HG03354 (cell line): ENCODE results near the gene NCKIPSD.

ENCODE experiments used
- ATAC-seq: cut with Tn5 transposase; IDR thresholded peaks from one replicate; pipeline ENCODE4 v1.9.1; 2021; ENCODE audit warnings: mild to moderate bottlenecking; ENCODE audit not compliant: unreplicated experiment, poor library complexity, severe bottlenecking

NCKIPSD gene

GRCh38 chr3:48630407-48630806 lies 55.3 kb downstream of the NCKIPSD start:
- no peak for ATAC-seq

- ATAC-seq, result no peak
Observed at GRCh38 chr3:48629894-48630293, 55.8 kb downstream of the NCKIPSD start.

DNA sequence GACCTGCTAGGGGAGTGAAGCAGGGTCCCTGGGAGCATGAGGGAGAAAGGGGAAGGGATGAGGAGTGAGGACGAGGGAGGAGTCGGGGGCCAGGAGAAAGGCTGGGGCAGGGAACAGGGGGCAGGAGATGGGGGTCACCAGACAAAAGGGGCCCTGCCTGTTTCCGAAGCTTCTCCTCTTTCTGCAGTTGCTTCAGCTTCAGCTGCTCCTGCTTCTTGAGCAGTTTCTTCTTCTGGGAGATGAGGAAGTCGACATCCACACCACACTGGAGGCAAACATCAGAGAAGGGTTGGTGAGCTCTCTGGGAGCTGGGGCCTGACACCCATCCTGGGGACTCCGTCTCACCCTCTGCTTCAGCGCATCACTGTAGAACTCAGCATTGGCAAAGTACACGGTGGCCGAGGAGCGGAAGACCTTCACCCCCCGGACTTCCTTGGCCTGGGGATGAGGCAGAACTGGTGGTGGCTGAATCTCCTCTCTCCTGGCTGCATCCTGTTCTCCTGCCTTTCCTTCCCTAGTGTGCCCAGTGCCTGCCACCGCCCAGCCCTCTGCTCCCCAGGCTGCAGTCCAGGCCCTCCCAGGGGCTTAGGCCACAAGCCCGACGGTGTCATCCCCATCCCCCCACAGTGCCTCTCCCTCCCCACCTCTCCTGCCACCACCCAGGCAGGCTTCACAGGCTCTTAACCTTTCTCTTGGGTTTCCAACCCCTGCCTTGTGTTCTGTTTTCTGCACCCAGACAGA lies 57.3 kb downstream of the NCKIPSD start:
- no peak for ATAC-seq

DNA sequence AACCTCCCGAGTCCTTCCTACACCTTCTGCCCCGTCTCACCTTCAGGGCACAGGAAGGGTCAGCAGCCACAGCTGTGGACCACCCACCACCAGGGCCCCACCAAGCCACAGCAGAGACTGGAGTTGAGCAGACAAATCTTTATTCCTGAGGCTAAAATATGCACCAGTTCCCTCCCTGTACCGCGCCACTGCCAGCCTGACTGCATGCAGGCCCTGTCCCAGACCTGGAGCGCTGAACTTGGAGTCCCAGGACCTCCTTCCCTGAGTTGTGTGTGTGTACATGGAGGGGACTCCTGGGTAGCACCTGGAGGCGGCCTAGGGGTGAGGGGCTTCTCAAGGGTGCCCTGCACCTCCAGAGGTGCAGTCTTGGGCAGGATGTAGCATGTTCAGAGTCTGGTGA lies 60.1 kb downstream of the NCKIPSD start:
- no peak for ATAC-seq

DNA sequence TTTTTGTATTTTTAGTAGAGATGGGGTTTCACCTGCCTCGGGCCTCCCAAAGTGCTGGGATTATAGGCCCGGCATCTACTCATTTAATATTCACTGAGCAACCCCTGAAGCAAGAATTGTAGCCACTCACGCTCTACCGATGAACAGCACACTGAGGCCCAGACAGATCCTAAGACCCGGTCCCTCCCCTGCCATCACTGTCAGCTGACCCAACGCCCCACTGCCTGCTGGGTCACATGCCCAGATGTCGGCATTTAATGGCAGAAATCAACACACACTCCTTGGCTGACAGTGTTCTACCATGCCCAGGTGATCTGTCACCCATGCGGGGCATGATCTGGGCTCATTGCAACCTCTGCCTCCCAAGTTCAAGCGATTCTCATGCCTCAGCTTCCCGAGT lies 60.9 kb downstream of the NCKIPSD start:
- ATAC-seq, result no peak

- ATAC-seq, result no peak
Observed at GRCh38 chr3:48623851-48624547, 61.7 kb downstream of the NCKIPSD start.
